Kidney (tissue), 14 donors: Measurements from ENCODE around the gene VSTM4. TPM values are rescaled to one million over a fixed set of nuclear protein-coding genes. Genes with fewer than 3 reads are reported as not detected.

Source experiments
- DNase-seq, 5 donors: peaks; one replicate each; pipeline ENCODE4 v3.0.0-alpha.2; 2013 to 2020
- FAIRE-seq: peaks from 2 replicates; lab custom pipeline; 2012; peaks lifted over from hg19 to GRCh38; lab: Jason Lieb, UNC
- H3K27ac ChIP-seq, 2 donors: one replicate each; pipeline ENCODE4 v1.7.0; 2013; ENCODE audit warnings: low read depth in 2 of 2, low read length in 2 of 2, inconsistent platforms in 1 of 2
- H3K27me3 ChIP-seq: one replicate; pipeline ENCODE4 v1.7.1; 2013; ENCODE audit warnings: low read length, inconsistent platforms; ENCODE audit not compliant: control insufficient read depth, insufficient read depth
- H3K36me3 ChIP-seq, 3 donors: one replicate each; pipeline versions ENCODE4 v1.7.0 to v1.7.1; 2013; ENCODE audit warnings: low read length in 3 of 3, control low read depth in 1 of 3, inconsistent platforms in 1 of 3; ENCODE audit not compliant: insufficient read depth in 3 of 3, control insufficient read depth in 2 of 3
- H3K4me1 ChIP-seq, 3 donors: one replicate each; pipeline versions ENCODE4 v1.7.0 to v1.7.1; 2013; ENCODE audit warnings: low read length in 3 of 3, inconsistent platforms in 1 of 3, low read depth in 1 of 3; ENCODE audit not compliant: control insufficient read depth in 2 of 3, insufficient read depth in 2 of 3
- H3K4me3 ChIP-seq, 3 donors: one replicate each; pipeline versions ENCODE4 v1.7.0 to v1.8.1; 2013; ENCODE audit warnings: low read length in 3 of 3, control low read depth in 1 of 3, inconsistent platforms in 1 of 3
- H3K9ac ChIP-seq, 3 donors: one replicate each; pipeline versions ENCODE4 v1.7.0 to v1.7.1; 2013; ENCODE audit warnings: low read length in 3 of 3, control low read depth in 1 of 3, inconsistent platforms in 1 of 3
- H3K9me3 ChIP-seq, 3 donors: one replicate each; pipeline versions ENCODE4 v1.7.0 to v1.7.1; 2013; ENCODE audit warnings: low read length in 3 of 3, control low read depth in 1 of 3, inconsistent platforms in 1 of 3; ENCODE audit not compliant: control insufficient read depth in 2 of 3, insufficient read depth in 1 of 3
- CTCF ChIP-seq: IDR thresholded peaks from 3 replicates; pipeline ENCODE4 v1.5.1; 2012; ENCODE audit warnings: mild to moderate bottlenecking, moderate library complexity, borderline replicate concordance; ENCODE audit not compliant: insufficient read depth; ENCODE audit errors: extremely low read depth
- intact Hi-C: fragments of 100-400 bp; cut with DNase I; formaldehyde crosslinking; loops from one replicate; pipeline ENCODE4 v1.11.1; 2022
- polyA plus RNA-seq: library from polyadenylated mRNA; stranded (reverse); fragments of 350-450 nt; fragmentation: Illumina TruSeq; extraction: RNeasy Lipid Tissue Mini Kit (QIAGEN cat#74804); gene quantifications from one replicate; pipeline ENCODE4 v1.2.3, GENCODE V29; 2014; ENCODE audit warnings: low read depth, low replicate concordance; ENCODE audit not compliant: insufficient read depth
- total RNA-seq: library from RNA; stranded (reverse); fragmentation: NEBNext Ultra II Directional; extraction: Animal tissue kit (Norgen Biotek cat#: 25700); gene quantifications from one replicate; pipeline ENCODE4 v1.2.1, GENCODE V29; 2021
- donor health status: control.
- donor health status: control.
- donor health status: control.
- donor health status: control.
- donor health status: control.
- donor health status: DM: yes; HTN: yes; CAD: no.
- donor health status: Normal renal cell carcinoma (clear cell type).

The VSTM4 gene
- total and polyA plus RNA-seq, 2 donors from 2014 or later = 7.4 to 8.5 TPM

GRCh38 chr10:49163741-49164140, 48.4 kb upstream of the VSTM4 start:
- H3K36me3 ChIP-seq = no peaks in the 10 kb centered on the region
- H3K27ac ChIP-seq = no peak overlapping the region
- H3K4me3 ChIP-seq = no peak overlapping the region
- H3K9ac ChIP-seq = no peak overlapping the region
- H3K27me3 ChIP-seq = no peaks in the 10 kb centered on the region
- no peaks in the 10 kb centered on the region for H3K9me3 ChIP-seq
- no peak for TF ChIP-seq CTCF
- no peaks in the 10 kb centered on the region for H3K4me1 ChIP-seq
- intact Hi-C loops = loop anchor here (10.0 kb wide), 1 partner anchor 189 kb away; no protein-coding TSS in a partner anchor
- DNase-seq (no peak), FAIRE-seq (no peak)

GRCh38 chr10:49162761-49163310, 47.5 kb upstream of the VSTM4 start:
- DNase-seq = no peak
- Histone ChIP-seq H3K27ac (no peak overlapping the region), H3K36me3 (no peaks in the 10 kb centered on the region), H3K4me1 (no peaks in the 10 kb centered on the region), H3K9me3 (no peaks in the 10 kb centered on the region), H3K4me3 (no peak overlapping the region), H3K9ac (no peak overlapping the region), H3K27me3 (no peaks in the 10 kb centered on the region)
- intact Hi-C loops = loop anchor here (10.0 kb wide), 1 partner anchor 188 kb away; no protein-coding TSS in a partner anchor
- no peak for TF ChIP-seq CTCF
- FAIRE-seq = no peak

GRCh38 chr10:49162063-49162462, 46.7 kb upstream of the VSTM4 start:
- Histone ChIP-seq H3K9me3 (no peaks in the 10 kb centered on the region), H3K4me3 (no peak overlapping the region), H3K36me3 (no peaks in the 10 kb centered on the region), H3K27me3 (no peaks in the 10 kb centered on the region), H3K27ac (no peak overlapping the region), H3K9ac (no peak overlapping the region), H3K4me1 (no peaks in the 10 kb centered on the region)
- DNase-seq (no peak), FAIRE-seq (no peak)
- TF ChIP-seq CTCF = no peak
- intact Hi-C loops = loop anchor here (10.0 kb wide), 1 partner anchor 187 kb away; no protein-coding TSS in a partner anchor
